ENCODE data around the gene ALPL. TPM values are rescaled to one million over a fixed set of nuclear protein-coding genes. Genes with fewer than 3 reads are reported as not detected.

ALPL gene
- total RNA-seq, 2 donors from 2014 or later, result 1.6 to 1.9 TPM

DNA sequence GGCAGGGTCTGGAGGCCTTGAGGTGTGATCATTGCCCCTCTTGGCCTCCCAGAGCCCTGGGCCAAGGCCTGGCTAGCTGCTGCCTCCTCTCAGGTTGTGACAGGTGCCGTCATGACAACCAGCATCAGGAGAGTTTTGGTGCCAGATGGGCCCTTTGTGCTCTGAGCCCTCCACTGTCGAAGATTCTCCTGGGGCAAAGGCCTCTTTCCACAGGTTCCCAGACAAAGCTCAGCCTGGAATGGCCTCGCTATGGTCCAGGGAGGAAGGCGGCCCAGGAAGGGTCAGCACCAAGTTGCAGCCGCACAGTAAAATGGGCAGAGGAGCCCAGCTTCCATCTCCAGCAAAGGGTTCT is 78.4 kb downstream of the ALPL start:
- intact Hi-C loops (cut with DNase I, micrococcal nuclease), result no loop called here
- ATAC-seq, result no peak
- no peak for DNase-seq

DNA sequence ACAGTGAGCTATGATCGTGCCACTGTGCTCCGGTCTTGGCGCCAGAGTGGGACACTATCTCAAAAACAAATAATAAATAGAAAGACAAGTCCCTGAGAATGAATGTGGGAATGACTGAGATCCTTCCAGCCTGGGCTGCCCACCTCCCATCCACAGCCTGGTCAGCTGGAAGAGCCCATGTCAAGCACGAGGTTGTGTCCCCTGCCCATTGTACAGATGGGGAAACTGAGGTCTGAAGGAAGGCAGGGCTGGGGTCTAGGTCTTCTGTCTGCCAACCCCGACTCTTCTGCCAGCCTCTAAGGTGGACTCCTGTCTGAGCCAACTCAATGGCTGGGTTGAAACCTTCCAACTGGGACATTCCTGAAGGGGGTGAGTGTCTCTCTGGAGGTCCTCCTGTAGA is 80.4 kb downstream of the ALPL start:
- DNase-seq (no peak), ATAC-seq (no peak)
- intact Hi-C loops (cut with DNase I, micrococcal nuclease), result no loop called here

DNA sequence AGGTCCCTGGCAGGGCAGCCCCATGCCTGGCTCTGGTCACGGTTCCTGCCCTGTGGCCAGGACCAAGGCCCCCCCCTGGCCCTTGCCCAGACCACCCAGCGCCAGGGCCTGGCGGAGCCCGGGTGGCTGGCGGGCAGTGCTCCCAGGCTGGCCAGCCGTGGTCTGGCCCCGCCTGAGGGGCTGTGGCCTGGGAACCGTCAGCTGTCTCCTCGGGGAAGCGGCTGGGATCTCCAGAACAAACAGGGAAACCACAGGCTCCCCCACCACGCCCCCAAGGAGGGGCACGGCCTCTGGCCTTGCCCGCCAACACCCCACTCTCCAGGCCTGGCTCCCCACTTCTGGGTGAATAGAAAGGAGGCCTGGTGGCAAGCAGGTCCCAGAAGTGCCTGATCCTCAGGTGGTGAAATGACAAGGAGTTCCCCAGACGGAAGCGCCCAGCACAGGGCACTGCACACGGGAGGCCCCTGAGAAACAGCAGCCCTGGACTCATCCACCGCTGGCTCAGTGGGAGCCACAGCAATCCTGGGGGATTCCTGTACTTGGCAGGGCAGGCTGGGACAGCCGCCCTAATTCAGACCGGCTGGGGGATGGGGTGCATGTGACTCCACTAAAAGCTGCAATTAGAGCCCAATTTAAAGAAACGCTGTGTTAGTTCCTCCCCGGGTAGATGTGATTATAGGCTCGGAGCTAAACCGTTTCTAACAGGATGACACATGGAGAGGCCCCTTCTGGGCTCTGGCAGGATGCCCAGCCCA is 81.1 kb downstream of the ALPL start:
- intact Hi-C loops (cut with DNase I, micrococcal nuclease), result no loop called here
- DNase-seq, result no peak

DNA sequence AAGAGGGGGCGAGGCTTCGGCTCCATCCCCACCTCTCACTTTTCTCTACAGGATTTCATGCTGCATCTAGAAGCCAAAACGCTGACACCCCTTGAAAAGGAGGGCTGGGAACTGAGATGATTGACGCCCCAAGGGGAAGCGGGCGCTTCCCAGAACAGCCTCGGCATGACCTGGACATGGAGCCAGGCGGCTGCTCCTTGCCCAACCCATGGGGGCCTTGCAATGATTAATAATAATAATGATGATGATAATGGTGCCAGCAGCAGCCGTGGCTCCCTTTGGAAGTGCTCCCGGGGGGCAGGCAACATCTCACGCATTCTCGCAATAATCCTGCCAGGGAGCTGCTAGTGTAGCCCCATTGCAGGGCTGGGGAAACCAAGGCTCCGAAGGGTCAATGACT is 81.7 kb downstream of the ALPL start:
- intact Hi-C loops (cut with DNase I, micrococcal nuclease), result no loop called here

More for the DNA sequence above, 81.1 kb downstream of the ALPL start:
- ATAC-seq, result peak; percentile 6

DNA sequence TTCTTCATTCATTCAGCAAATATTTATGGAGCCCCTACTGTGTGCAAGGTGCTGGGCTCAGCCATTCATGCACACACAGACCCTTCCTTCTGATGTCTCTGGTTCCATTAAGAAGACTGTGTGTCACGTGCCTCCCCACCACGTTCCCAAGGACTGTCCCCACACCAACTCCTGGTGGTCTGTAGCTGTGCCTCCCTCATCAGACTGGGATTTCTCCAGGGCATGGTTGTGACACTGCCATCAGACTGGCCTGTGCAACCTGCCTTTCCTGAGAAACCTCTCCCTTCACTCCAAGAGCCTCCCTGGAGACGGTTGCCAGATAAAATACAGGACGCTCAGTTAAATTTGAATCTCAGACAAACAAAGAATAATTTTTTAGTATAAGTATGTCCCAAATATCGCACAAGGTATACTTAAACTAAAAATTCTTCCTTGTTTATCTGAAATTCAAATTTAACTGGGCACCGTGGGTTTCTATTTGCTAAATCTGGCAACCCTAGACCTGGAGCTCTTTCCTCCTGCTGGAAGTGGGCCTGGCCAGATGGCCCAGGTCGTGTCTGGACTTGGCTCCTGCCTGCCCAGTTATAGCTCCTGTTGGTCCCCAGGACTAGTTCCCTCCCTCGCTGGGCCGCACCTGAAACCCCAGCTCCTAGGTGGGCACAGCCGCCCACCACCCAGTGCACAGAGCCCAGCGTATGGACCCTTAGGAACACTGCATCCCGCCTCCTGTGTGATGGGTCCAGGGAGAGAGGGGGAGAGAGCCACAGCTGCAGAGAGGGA is 83.1 kb downstream of the ALPL start:
- DNase-seq (no peak), ATAC-seq (no peak)
- intact Hi-C loops (cut with DNase I, micrococcal nuclease), result no loop called here

More for the DNA sequence above, 81.7 kb downstream of the ALPL start:
- ATAC-seq (no peak), DNase-seq (no peak)

DNA sequence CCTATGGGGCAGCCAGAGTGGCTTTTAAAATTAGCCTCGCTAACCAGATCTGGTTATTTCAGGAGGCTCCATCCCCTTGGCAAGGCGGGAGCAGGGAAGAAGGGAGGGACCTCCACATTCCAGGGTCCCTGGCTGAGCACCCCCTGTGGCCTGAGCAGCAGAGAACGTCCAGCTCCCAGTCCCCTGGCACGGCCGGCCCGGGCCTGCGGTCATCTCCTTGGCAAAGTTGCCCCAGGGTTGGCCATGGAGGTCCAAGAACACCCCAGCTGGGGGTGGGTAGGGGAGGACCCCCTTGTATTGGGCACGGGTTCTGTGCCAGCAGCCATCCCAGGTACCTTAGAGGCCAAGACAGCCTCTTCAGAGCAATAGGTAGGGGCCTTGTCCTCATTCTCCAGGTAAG is 84.0 kb downstream of the ALPL start:
- DNase-seq, result no peak
- no peak for ATAC-seq
- intact Hi-C loops (cut with DNase I, micrococcal nuclease), result no loop called here

DNA sequence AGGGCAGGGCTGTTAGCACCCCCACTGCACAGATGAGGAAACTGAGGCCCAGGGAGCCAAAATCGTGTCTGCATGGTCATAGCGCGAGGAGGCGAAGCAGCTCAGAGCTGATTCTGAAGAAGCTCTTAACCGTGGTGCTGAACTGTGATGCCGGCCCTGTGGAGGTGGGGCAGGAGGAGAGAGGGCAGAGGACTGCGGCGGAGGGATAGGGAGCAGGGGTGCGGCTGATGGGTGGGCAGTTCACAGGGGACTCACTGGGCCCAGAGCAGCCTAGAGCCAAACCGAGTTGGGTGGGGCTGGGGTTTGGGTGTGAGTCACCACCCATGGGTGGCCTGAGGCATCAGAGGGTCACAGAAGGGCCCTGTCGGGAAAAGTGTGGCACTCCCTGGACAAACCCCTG is 85.3 kb downstream of the ALPL start:
- no peak for DNase-seq
- intact Hi-C loops (cut with DNase I, micrococcal nuclease), result no loop called here
- ATAC-seq, result no peak

DNA sequence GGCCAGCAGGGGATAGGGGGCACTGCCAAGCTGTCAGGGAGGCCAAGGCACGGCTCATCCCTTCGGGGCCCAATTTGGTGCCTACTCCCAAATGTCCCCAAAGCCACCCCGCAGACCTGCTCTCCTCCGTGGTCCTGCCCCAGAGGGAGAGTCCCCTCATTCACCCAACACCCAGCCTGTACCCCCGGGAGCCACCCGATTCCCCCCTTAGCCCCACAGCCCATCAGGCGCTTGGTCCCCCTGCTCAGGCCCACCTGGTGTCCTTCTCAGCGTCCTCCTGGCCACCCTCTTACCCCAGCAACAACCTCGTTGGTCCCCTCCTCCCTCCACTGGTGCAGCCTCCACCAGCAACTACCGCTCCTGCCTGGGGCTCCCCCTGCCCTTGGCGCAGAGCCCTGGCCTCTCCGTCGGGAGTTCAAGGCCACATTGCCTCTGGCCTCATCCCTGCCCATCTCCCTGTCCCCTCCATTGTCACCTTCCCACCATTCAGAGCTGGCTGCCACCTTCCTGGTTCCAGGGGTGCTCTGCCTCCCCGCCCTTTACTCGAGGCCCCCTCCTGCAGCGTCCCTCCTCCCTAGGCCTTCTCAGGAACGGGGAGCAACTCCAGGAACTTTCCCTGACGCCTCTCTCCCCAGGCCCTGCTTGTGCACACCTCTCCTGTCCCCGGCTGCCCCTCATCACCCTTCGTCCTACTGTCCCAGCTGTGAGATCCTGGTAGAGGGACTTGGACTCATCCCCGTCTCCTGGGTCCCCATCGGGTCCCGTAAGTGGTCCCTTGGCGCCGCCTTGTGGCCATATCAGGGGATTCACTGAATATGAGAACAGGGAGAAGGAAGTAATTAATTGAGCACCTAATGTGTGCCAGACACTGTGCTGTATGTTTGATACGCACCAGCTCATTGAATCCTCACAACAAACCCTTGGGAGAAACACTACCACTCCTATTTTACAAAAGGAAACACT is 86.0 kb downstream of the ALPL start:
- peak in 1 of 2 donors; percentile 68 for DNase-seq
- intact Hi-C loops (cut with DNase I, micrococcal nuclease), result no loop called here
- ATAC-seq, result peak; percentile 40

DNA sequence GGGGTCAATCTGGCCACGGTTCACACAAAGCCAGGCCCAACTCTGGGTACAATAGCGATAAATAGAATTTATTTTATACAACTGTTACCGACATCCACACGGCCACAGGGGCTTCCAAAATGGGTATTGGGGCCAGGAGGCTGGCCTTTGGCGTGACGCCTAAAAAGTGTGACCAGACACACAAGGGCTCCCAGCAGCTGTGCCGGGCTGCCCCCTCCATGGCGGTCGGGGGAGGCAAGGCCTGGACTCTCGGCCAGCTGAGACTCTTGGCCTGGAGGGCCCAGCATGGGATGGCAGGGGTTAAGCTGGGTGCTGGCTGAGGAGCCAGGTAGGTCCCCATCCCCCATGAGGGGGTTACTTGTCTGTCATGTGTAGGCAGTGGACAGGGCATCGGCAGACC is 87.0 kb downstream of the ALPL start:
- DNase-seq, result no peak
- no peak for ATAC-seq
- intact Hi-C loops (cut with DNase I, micrococcal nuclease), result no loop called here

DNA sequence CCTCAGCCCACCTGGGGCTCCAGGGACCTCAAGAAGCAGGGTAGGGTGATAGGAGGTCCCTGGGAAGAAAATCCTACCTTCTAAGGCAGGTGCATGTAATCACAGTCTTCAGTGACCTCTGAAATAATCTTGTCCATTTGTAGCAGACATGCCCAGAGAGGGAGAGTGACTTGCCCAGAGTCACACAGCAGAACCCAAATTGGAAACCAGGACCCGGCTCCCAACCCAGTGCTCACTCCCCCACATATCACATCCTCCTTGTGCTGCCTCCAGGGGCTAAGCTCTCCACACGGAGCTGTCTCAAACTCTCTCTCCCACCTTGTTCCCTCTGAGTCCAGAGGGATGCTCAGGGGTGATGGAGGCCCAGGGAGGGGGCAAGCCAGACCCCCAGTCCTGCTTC is 87.4 kb downstream of the ALPL start:
- no peak for DNase-seq
- intact Hi-C loops (cut with DNase I, micrococcal nuclease), result no loop called here
- ATAC-seq, result no peak

DNA sequence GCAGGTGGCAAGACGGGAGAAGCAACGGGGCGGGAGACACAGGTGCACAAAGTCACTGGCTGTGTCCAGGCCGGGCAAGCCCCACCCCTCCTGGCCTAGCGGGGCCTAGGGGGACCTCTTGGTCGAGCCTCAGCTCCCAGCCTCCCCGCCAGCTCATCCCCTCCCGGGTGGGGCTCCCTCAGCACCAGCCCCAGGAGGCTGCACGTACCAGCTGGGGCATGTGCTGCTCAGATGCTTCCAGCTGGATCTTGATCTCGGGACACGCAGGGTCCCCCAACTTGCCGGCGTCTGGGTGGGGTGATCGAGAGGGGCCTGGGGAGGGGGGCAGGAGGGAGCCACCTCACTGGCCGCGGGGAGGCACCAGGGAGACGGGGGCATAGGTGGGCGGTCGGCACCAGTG is 88.5 kb downstream of the ALPL start:
- DNase-seq, result no peak
- intact Hi-C loops (cut with DNase I, micrococcal nuclease), result no loop called here

DNA sequence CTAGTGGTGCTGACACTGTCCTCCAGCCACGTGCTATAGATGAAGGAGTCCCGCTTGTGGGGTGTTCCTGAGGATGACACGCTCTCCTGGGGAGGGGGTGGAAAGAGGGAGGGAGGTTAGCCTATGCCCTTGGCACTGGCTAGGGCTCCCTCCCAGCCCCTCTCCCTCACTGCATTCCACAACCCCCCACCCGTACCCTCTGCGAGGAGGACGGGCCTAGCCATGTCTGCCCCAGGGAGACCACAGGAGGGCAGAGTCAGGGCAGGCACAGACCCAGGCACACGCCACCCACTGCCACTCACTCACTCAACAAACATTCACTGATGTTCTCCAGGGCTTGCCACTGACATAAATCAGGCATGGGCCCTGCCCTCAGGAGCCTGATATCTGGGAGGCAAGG is 89.2 kb downstream of the ALPL start:
- ATAC-seq, result no peak

More for the DNA sequence above, 88.5 kb downstream of the ALPL start:
- no peak for ATAC-seq

DNA sequence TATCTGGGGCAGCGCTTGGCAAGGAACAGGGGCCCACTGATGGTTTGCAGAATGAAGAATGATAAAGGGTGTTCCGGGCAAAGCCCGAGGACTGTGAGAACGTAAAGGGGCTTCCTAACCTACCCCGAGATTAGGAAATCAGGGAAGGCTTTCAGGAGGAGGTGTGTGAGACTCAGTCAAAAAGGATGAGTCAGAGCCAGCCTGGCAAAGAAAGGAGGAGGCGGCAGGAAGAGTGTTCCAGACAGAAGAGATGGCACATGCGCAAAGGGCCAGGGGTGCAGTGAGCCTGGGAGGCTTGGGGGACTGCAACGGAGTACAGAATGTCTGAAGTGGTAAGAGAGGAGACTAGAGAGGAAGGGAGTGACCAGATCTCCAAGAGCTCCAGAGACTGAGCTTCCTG is 89.7 kb downstream of the ALPL start:
- intact Hi-C loops (cut with DNase I, micrococcal nuclease), result no loop called here
- no peak for DNase-seq
- no peak for ATAC-seq

More for the DNA sequence above, 89.2 kb downstream of the ALPL start:
- DNase-seq, result no peak
- intact Hi-C loops (cut with DNase I, micrococcal nuclease), result no loop called here

DNA sequence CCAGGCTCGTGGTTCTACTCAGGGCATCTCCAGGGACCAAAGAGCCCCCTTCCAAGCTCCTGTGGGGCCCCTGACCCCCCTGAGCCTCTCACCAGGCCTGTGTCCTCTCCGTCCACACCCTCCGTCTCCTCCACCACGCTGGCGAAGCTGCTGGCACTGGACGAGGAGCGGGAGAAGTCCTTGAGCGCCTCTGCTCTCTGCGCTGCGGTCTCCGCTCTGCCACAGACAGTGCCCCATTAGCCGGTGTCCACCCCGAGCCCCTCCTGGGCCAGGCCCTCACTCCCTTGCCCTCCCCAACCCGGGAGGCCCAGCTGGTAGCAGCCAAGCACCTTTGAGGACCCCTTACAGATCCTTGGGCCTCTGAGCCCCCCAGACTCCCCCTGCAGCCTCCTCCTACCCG is 90.2 kb downstream of the ALPL start:
- ATAC-seq, result no peak
- intact Hi-C loops (cut with DNase I, micrococcal nuclease), result no loop called here
- DNase-seq, result no peak

DNA sequence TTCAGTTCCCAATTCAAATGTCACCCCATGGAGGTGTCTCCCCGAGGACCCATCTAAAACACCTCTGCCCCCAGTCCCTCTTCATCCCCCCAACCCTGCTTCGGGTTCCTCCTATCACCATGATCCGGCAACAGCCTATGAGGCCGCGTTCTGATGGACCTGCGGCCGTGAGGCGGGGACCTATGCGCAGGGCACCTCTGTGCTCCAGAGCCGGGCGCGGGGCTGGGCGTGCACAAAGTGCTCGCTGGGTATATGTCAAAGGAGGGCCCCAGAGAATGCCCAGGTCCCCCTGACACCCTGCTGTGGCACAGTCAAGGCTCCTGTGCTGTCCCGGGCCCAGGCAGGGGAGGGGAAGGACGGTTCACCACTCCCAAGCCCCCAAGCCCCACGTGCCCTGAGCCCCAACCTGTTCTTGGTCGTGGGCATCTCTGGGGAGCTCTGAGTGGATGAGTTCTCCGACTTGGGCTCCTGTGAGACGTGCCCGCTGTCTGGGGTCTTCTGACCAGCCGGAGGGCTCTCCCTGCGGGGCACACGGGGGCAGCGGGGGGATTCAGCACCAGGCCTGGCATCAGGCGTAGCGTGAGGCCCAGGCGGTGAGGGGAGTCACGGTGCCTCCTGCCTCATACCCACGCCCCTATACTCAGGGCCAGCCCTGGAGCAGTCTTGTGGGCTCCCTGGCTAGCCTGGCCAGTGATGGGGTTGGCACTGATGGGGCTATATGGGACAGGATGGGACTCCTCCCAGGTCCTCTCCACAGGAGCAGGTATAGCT is 92.2 kb downstream of the ALPL start:
- ATAC-seq (no peak), DNase-seq (no peak)
- intact Hi-C loops (cut with DNase I, micrococcal nuclease), result no loop called here

DNA sequence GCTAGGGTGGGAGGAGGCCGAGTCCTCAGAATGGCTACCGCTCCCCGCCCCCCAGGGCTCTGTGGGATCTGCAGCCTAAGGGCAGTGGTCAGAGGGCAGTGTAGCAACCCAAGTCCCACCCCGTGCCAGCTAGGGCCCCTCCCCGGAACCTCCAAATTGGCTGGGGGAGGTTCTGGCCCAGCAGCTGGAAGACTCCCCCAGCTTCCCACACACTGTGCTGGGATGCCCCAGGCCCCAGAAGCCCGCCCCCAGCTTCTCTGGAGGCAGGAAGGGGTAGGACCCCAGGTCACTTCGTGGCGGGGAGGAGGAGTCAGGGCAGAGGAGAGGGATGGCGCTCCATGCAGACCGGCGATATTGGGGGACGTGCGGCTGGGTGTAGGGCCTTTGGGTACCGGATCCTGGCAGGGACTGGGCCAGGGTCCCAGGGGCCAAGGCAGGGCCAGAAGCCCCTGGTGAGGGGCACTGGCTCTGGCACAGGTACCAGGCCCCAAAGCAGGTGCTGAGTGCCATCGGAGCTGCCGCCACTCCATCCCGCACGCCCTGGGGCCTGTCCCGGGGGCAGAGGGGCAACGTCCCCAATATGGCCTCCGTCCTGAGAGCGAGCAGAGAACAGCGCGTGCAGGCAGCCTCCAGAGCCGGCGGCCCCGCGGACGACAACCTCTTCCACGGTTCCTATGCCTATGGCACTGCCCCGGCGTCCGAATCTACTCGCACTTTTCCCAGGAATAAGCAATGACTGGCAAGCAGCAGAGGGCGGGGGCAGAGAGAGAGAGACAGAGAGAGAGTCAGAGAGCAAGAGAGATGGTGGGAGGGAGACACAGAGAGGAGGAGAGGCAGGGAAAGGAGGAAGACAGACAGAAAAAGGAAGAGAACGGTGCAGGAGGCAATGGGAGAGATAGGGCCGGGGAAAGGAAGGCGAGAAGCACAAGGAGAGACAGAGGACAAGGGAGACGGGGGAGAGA is 94.2 kb downstream of the ALPL start:
- ATAC-seq, result no peak
- no peak for DNase-seq
- intact Hi-C loops (cut with DNase I, micrococcal nuclease), result no loop called here

DNA sequence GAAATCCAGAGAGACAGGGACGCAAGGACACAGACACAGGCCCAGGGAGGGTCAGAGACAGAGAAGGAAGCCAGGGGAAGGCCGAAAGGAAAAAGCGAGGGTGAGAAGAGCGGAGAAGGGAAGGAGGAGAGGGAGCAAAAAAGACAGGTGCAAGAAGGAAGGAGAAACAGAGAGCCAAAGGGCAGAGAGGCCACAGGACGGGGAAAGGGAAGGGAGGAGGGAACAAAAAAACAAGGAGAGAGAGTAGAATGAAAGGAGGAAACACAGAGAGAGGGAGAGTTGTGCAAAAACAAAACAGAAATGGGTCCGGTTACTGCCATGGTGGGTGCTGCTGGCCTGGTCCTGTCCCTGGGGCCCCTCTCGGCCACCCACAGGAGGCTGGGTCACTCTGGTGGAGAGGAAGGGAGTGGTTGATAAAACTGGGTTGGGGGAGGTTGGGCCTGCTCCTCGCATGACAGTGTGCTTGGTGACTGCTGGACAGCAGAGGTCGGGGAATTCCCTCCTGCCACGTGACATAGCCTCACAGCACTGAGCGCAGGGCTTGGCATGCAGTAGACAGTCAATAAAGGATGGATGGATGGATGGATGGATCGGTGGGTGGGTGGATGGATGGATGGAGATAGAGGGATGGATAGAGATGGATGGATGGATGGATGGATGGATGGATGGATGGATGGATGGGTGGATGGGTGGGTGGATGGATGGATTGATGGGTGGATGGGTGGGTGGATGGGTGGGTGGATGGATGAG is 95.2 kb downstream of the ALPL start:
- no peak for DNase-seq
- no peak for ATAC-seq
- intact Hi-C loops (cut with DNase I, micrococcal nuclease), result no loop called here
